ENCODE measurements around the gene MFSD11.
"Not testable (repeated sequence)": the region's sequence is repeated elsewhere in the genome, so short reads cannot be mapped to it uniquely, and the experiment has no call there.

Gene MFSD11

GRCh38 chr17:76702941-76703637 lies 34.8 kb upstream of the MFSD11 start:
- no peak for TF ChIP-seq CTCF (conservative IDR thresholded peaks at IDR 0.05)
- TF ChIP-seq ZFX (IDR thresholded peaks at IDR 0.05): no peak

GRCh38 chr17:76704805-76705204 lies 33.1 kb upstream of the MFSD11 start:
- TF ChIP-seq CTCF (conservative IDR thresholded peaks at IDR 0.05) (no peak), ZFX (IDR thresholded peaks at IDR 0.05) (no peak)
- no peak overlapping the region for H3K27ac ChIP-seq

More at GRCh38 chr17:76702941-76703637, 34.8 kb upstream of the MFSD11 start:
- no peak overlapping the region for H3K27ac ChIP-seq

- TF ChIP-seq ZFX (IDR thresholded peaks at IDR 0.05) (no peak), CTCF (conservative IDR thresholded peaks at IDR 0.05) (no peak)
- H3K27ac ChIP-seq: no peak overlapping the region
Measured at GRCh38 chr17:76706817-76707216, 31.1 kb upstream of the MFSD11 start.

GRCh38 chr17:76707985-76708807 lies 29.7 kb upstream of the MFSD11 start:
- no peak for TF ChIP-seq ZFX (IDR thresholded peaks at IDR 0.05)
- TF ChIP-seq CTCF (conservative IDR thresholded peaks at IDR 0.05): no peak
- no peak overlapping the region for H3K27ac ChIP-seq

- no peak overlapping the region for H3K27ac ChIP-seq
- TF ChIP-seq ZFX (IDR thresholded peaks at IDR 0.05) (no peak), CTCF (conservative IDR thresholded peaks at IDR 0.05) (no peak)
Measured at GRCh38 chr17:76709077-76709950, 28.6 kb upstream of the MFSD11 start.

- not testable (repeated sequence) for H3K27ac ChIP-seq
Measured at GRCh38 chr17:76709951-76710862, 27.7 kb upstream of the MFSD11 start.
